ENCODE results near the gene S100B. TPM values are rescaled to one million over a fixed set of nuclear protein-coding genes. Genes with fewer than 3 reads are reported as not detected.
"Not testable (repeated sequence)": the region's sequence is repeated elsewhere in the genome, so short reads cannot be mapped to it uniquely, and the experiment has no call there.

The S100B gene
- polyA plus RNA-seq, 3 donors = 1.2 to 3.5 (median 1.7) TPM

GRCh38 chr21:46613391-46613790, 8.5 kb upstream of the S100B start:
- DNase-seq (ENCODE audit: extremely low read depth in 1 of 11, low read depth in 9 of 11, low spot score in 4 of 11) = no peak

GRCh38 chr21:46610018-46610701, 5.3 kb upstream of the S100B start:
- DNase-seq (ENCODE audit: extremely low read depth in 1 of 11, low read depth in 9 of 11, low spot score in 4 of 11) = no peak

- no peak for DNase-seq (ENCODE audit: extremely low read depth in 1 of 11, low read depth in 9 of 11, low spot score in 4 of 11)
Observed at GRCh38 chr21:46608672-46609111, 3.8 kb upstream of the S100B start.

GRCh38 chr21:46607636-46608035, 2.8 kb upstream of the S100B start:
- DNase-seq (ENCODE audit: extremely low read depth in 1 of 11, low read depth in 9 of 11, low spot score in 4 of 11) = no peak

- DNase-seq (ENCODE audit: extremely low read depth in 1 of 11, low read depth in 9 of 11, low spot score in 4 of 11) = no peak
Observed at GRCh38 chr21:46606427-46606813, 1.5 kb upstream of the S100B start.

GRCh38 chr21:46605767-46606426, 1.0 kb upstream of the S100B start:
- no peak for DNase-seq (ENCODE audit: extremely low read depth in 1 of 11, low read depth in 9 of 11, low spot score in 4 of 11)

- DNase-seq (ENCODE audit: extremely low read depth in 1 of 11, low read depth in 9 of 11, low spot score in 4 of 11) = no peak
Observed at GRCh38 chr21:46604329-46604974, 430 bp downstream of the S100B start.

- DNase-seq (ENCODE audit: extremely low read depth in 1 of 11, low read depth in 9 of 11, low spot score in 4 of 11) = no peak
Observed at GRCh38 chr21:46603228-46603627, 1.7 kb downstream of the S100B start.

GRCh38 chr21:46600978-46601377, 3.9 kb downstream of the S100B start:
- DNase-seq (ENCODE audit: extremely low read depth in 1 of 11, low read depth in 9 of 11, low spot score in 4 of 11) = no peak

- DNase-seq (ENCODE audit: extremely low read depth in 1 of 11, low read depth in 9 of 11, low spot score in 4 of 11) = no peak
Observed at GRCh38 chr21:46600305-46600704, 4.6 kb downstream of the S100B start.

- peak; percentile 21 to 77 (median 63) for DNase-seq (ENCODE audit: extremely low read depth in 1 of 11, low read depth in 9 of 11, low spot score in 4 of 11)
Observed at GRCh38 chr21:46598581-46599572, 6.0 kb downstream of the S100B start.

GRCh38 chr21:46597896-46598343, 7.0 kb downstream of the S100B start:
- no peak for DNase-seq (ENCODE audit: extremely low read depth in 1 of 11, low read depth in 9 of 11, low spot score in 4 of 11)

- DNase-seq (ENCODE audit: extremely low read depth in 1 of 11, low read depth in 9 of 11, low spot score in 4 of 11) = no peak
Observed at GRCh38 chr21:46597031-46597430, 7.9 kb downstream of the S100B start.

- DNase-seq (ENCODE audit: extremely low read depth in 1 of 11, low read depth in 9 of 11, low spot score in 4 of 11) = no peak
Observed at GRCh38 chr21:46596201-46596600, 8.7 kb downstream of the S100B start.

- DNase-seq (ENCODE audit: extremely low read depth in 1 of 11, low read depth in 9 of 11, low spot score in 4 of 11) = no peak
Observed at GRCh38 chr21:46594276-46594675, 10.6 kb downstream of the S100B start.

- no peak for DNase-seq (ENCODE audit: extremely low read depth in 1 of 11, low read depth in 9 of 11, low spot score in 4 of 11)
Observed at GRCh38 chr21:46585191-46585953, 19.5 kb downstream of the S100B start.

- DNase-seq (ENCODE audit: extremely low read depth in 1 of 11, low read depth in 9 of 11, low spot score in 4 of 11) = no peak
Observed at GRCh38 chr21:46581780-46582307, 23.0 kb downstream of the S100B start.

GRCh38 chr21:46579394-46579793, 25.5 kb downstream of the S100B start:
- DNase-seq (ENCODE audit: extremely low read depth in 1 of 11, low read depth in 9 of 11, low spot score in 4 of 11) = not testable (repeated sequence)
